C4-2B (cell line): ENCODE results near the gene MAG.

Source experiments
- H3K27ac ChIP-seq: fragments of 450-650 bp; 2 replicates; pipeline ENCODE4 v1.5.1; 2017
- CTCF ChIP-seq: fragments of 450-650 bp; conservative IDR thresholded peaks from 2 replicates; pipeline ENCODE4 v1.5.1; 2017; ENCODE audit warnings: mild to moderate bottlenecking
- ZFX ChIP-seq: fragments of 450-650 bp; IDR thresholded peaks from 2 replicates; pipeline ENCODE4 v1.6.1; 2017

The MAG gene

GRCh38 chr19:35261356-35262100 is 30.4 kb upstream of the MAG start:
- H3K27ac ChIP-seq, result no peak overlapping the region
- no peak for TF ChIP-seq ZFX
- no peak for TF ChIP-seq CTCF

GRCh38 chr19:35262101-35262761 is 29.7 kb upstream of the MAG start:
- no peak overlapping the region for H3K27ac ChIP-seq
- TF ChIP-seq ZFX, result no peak
- no peak for TF ChIP-seq CTCF

- no peak overlapping the region for H3K27ac ChIP-seq
These were observed 27.5 kb upstream of the MAG start for GRCh38 chr19:35264268-35265125.

GRCh38 chr19:35265126-35265899 is 26.6 kb upstream of the MAG start:
- no peak for TF ChIP-seq ZFX
- H3K27ac ChIP-seq, result peak overlapping the region; percentile 0; the same call in 1 of the 2 replicates

More at GRCh38 chr19:35264268-35265125, 27.5 kb upstream of the MAG start:
- TF ChIP-seq ZFX (no peak), CTCF (no peak)

- no peak for TF ChIP-seq CTCF
- H3K27ac ChIP-seq, result peak overlapping the region; percentile 97
These were observed 26.0 kb upstream of the MAG start for GRCh38 chr19:35265900-35266519.

GRCh38 chr19:35266520-35267352 is 25.2 kb upstream of the MAG start:
- TF ChIP-seq CTCF (no peak), ZFX (0 out of 2 replicates have a peak, but pooled peaks have one; percentile 45)
- H3K27ac ChIP-seq, result peak overlapping the region; percentile 97
